Measurements from ENCODE around the gene ZNF232.
"Not testable (repeated sequence)": the region's sequence is repeated elsewhere in the genome, so short reads cannot be mapped to it uniquely, and the experiment has no call there.

- TF ChIP-seq CTCF, POLR2A (IDR thresholded peaks at IDR 0.05): not testable (repeated sequence)
These were observed 18.6 kb upstream of the ZNF232 start for GRCh38 chr17:5130261-5130660.

Data from ovary (tissue), 3 donors.